ENCODE measurements around the gene NBPF11.
"Not testable (repeated sequence)": the region's sequence is repeated elsewhere in the genome, so short reads cannot be mapped to it uniquely, and the experiment has no call there.

The NBPF11 gene

GRCh38 chr1:148122341-148122740 is 29.7 kb downstream of the NBPF11 start:
- not testable (repeated sequence) for DNase-seq (ENCODE audit: low spot score)

GRCh38 chr1:148120395-148120794 is 31.7 kb downstream of the NBPF11 start:
- DNase-seq (ENCODE audit: low spot score), result not testable (repeated sequence)

GRCh38 chr1:148095732-148096131 is 56.3 kb downstream of the NBPF11 start:
- not testable (repeated sequence) for DNase-seq (ENCODE audit: low spot score)

- not testable (repeated sequence) for DNase-seq (ENCODE audit: low spot score)
Observed at GRCh38 chr1:148086196-148086595, 65.9 kb downstream of the NBPF11 start.

GRCh38 chr1:148081205-148081604 is 70.9 kb downstream of the NBPF11 start:
- not testable (repeated sequence) for DNase-seq (ENCODE audit: low spot score)

- not testable (repeated sequence) for DNase-seq (ENCODE audit: low spot score)
Observed at GRCh38 chr1:148078632-148079519, 73.2 kb downstream of the NBPF11 start.

- DNase-seq (ENCODE audit: low spot score), result not testable (repeated sequence)
Observed at GRCh38 chr1:148078090-148078489, 74.0 kb downstream of the NBPF11 start.

GRCh38 chr1:148077458-148077857 is 74.6 kb downstream of the NBPF11 start:
- not testable (repeated sequence) for DNase-seq (ENCODE audit: low spot score)

- not testable (repeated sequence) for DNase-seq (ENCODE audit: low spot score)
Observed at GRCh38 chr1:148073392-148073791, 78.7 kb downstream of the NBPF11 start.

- DNase-seq (ENCODE audit: low spot score), result not testable (repeated sequence)
Observed at GRCh38 chr1:148068606-148069005, 83.5 kb downstream of the NBPF11 start.

- DNase-seq (ENCODE audit: low spot score), result not testable (repeated sequence)
Observed at GRCh38 chr1:148068201-148068600, 83.9 kb downstream of the NBPF11 start.

GRCh38 chr1:148060294-148060701 is 91.8 kb downstream of the NBPF11 start:
- not testable (repeated sequence) for DNase-seq (ENCODE audit: low spot score)

- not testable (repeated sequence) for DNase-seq (ENCODE audit: low spot score)
Observed at GRCh38 chr1:148057384-148057783, 94.7 kb downstream of the NBPF11 start.
